Endothelial cell of umbilical vein (primary cell): ENCODE measurements around the gene APCDD1.

Experiments
- CTCF ChIP-seq, 2 donors: IDR thresholded peaks; 1 replicate in 1 of 2; 2 replicates in 1 of 2; pipeline ENCODE4 v1.5.1; 2011; ENCODE audit warnings: low read length in 2 of 2, mild to moderate bottlenecking in 2 of 2, moderate library complexity in 2 of 2, control low read depth in 1 of 2, inconsistent platforms in 1 of 2, low read depth in 1 of 2; ENCODE audit not compliant: insufficient read depth in 1 of 2; ENCODE audit errors: extremely low read depth in 1 of 2
- EZH2 ChIP-seq: IDR thresholded peaks from 2 replicates; pipeline ENCODE4 v1.6.1; 2012; ENCODE audit warnings: borderline replicate concordance, low read depth, mild to moderate bottlenecking, moderate library complexity, low read length, inconsistent platforms; ENCODE audit not compliant: severe bottlenecking
- FOS ChIP-seq: IDR thresholded peaks from 2 replicates; pipeline ENCODE4 v1.6.1; 2011; ENCODE audit warnings: mild to moderate bottlenecking, low read length, moderate library complexity, borderline replicate concordance; ENCODE audit not compliant: insufficient read depth
- JUN ChIP-seq: IDR thresholded peaks from 2 replicates; pipeline ENCODE4 v1.6.1; 2011; ENCODE audit warnings: borderline replicate concordance, low read depth; ENCODE audit not compliant: insufficient read length, insufficient read depth
- POLR2A ChIP-seq: IDR thresholded peaks from 2 replicates; pipeline ENCODE4 v1.6.1; 2012; ENCODE audit warnings: low read depth, mild to moderate bottlenecking, control low read depth, low read length

GRCh38 chr18:10475654-10476291, 21.3 kb downstream of the APCDD1 start:
- TF ChIP-seq CTCF (IDR thresholded peaks at IDR 0.05; ENCODE audit: extremely low read depth in 1 of 2, insufficient read depth in 1 of 2, low read depth in 1 of 2, low read length in 2 of 2) (no peak), JUN (no peak), FOS (no peak), POLR2A (no peak), EZH2 (no peak)
